ENCODE measurements around the gene IFNA21.
"Not testable (repeated sequence)": the region's sequence is repeated elsewhere in the genome, so short reads cannot be mapped to it uniquely, and the experiment has no call there.

The IFNA21 gene

DNA sequence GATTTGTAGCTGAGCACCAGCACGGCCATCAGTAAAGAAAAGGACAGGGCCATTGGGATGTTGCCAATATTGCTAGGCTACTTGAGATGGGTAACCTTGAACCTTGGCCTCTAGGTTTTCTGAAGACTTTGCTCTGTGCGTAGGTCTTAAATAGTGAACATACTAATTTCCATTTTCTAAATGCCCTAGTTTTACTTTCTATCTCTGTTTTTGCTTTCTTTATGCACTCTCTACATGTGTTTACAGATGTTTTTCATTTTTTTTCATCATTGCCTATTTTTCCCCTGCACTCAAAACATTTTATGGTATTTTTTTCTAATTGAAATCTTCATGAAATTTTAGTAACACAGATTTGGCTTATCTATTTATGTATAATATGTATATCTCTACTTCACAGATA lies at the start of gene IFNA21:
Gene IFNA21 (minus strand): TSS at position 101 of the 400 bp plus-strand sequence. CDS start 48 bp downstream, at position 53.
- H3K4me3 ChIP-seq (ENCODE audit: low read length); H3K27ac ChIP-seq (ENCODE audit: low read length); H3K4me1 ChIP-seq (ENCODE audit: insufficient read depth, low read length); H3K9ac ChIP-seq (ENCODE audit: low read depth, low read length); H3K9me3 ChIP-seq (ENCODE audit: insufficient read depth, low read depth, low read length); H3K36me3 ChIP-seq (ENCODE audit: insufficient read depth, low read depth, low read length); H3K27me3 ChIP-seq (ENCODE audit: insufficient read depth, low read length): not testable (repeated sequence)

DNA sequence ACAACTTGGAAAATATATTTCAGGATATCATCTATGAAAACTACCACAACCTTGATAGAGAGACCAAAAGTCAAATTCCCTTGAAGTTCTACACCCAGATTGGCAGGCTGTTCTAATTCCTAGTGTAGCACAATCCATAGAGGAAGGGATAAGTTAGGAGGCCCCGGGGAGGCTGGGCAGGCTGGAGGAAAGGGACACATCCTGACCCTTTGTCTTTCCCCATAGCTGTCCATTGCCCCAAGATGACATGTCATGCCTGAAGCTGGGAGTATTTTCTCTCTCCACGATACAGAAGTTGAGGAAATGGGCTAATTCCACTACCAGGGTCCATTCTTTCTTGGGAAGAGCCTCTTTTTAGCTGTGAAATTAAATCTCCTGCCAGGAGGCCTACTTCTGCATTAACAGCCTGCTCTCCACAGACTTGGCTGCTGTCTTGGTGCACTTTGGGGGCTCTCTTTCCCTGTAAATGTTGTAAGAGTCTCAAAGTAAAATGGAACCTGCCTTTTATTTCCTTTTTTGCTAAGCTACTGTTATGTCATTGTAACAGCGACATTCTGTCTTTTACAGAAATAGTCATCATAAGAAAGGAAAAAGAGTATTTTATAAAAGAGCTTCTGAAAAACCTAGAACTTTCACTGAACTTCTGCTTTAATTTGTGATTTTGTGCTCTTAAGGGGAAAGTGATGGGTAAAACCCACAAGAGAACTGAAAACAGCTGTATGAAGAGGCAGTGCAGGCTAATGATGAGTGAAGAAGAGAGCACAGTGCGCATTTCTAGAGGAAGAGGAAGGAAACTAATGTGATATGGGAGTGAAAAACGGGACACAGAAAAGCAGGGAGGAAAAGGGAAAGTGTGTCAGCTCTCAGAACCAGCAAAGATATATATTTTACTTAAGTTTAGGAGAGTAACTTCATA lies 47.2 kb upstream of the IFNA21 start:
- not testable (repeated sequence) for H3K27me3 ChIP-seq (ENCODE audit: insufficient read depth, low read length); H3K4me1 ChIP-seq (ENCODE audit: insufficient read depth, low read length); H3K9me3 ChIP-seq (ENCODE audit: insufficient read depth, low read depth, low read length); H3K4me3 ChIP-seq (ENCODE audit: low read length); H3K27ac ChIP-seq (ENCODE audit: low read length); H3K9ac ChIP-seq (ENCODE audit: low read depth, low read length); H3K36me3 ChIP-seq (ENCODE audit: insufficient read depth, low read depth, low read length)

DNA sequence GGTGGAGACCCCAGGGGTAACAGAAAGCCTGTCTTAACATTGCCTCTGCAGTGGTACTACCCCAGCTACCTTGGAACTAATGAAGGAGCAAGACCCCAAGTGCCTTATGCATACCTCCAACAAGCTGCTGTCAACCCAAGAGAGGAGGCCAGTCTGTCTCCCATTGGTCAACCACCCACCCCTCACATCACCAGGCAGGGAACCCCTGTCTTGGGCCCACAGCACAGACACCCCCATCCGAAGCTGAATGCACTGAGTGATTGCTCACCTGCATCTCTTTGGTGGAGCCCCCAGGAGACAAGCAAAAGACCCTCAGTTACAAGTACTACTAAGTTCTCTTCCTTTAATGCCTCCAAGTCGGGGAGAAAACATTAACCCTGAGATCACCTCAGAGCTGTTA lies 45.7 kb upstream of the IFNA21 start:
- not testable (repeated sequence) for H3K27me3 ChIP-seq (ENCODE audit: insufficient read depth, low read length); H3K9me3 ChIP-seq (ENCODE audit: insufficient read depth, low read depth, low read length); H3K36me3 ChIP-seq (ENCODE audit: insufficient read depth, low read depth, low read length); H3K27ac ChIP-seq (ENCODE audit: low read length); H3K9ac ChIP-seq (ENCODE audit: low read depth, low read length); H3K4me3 ChIP-seq (ENCODE audit: low read length); H3K4me1 ChIP-seq (ENCODE audit: insufficient read depth, low read length)

DNA sequence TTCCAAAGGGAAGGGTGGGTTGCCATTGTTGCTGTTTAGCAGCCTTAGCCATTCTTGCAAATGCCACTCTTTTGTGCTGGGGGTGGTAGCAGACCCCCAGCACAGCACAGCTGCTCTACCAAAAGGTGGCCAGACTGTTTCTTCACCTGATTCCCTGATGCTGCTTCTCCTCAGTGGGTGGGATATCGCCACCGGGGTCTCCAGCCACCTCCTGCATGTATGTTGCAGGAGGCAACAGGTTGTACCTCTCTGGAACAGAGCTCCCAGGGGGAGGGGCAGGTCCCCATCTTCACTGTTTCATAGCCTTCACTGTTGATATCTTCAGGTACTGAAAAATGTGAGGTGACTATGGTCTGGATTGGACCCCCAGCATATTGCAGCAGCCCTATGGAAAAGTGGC lies 44.3 kb upstream of the IFNA21 start:
- not testable (repeated sequence) for H3K36me3 ChIP-seq (ENCODE audit: insufficient read depth, low read depth, low read length); H3K4me1 ChIP-seq (ENCODE audit: insufficient read depth, low read length); H3K27me3 ChIP-seq (ENCODE audit: insufficient read depth, low read length); H3K9ac ChIP-seq (ENCODE audit: low read depth, low read length); H3K27ac ChIP-seq (ENCODE audit: low read length); H3K4me3 ChIP-seq (ENCODE audit: low read length); H3K9me3 ChIP-seq (ENCODE audit: insufficient read depth, low read depth, low read length)

DNA sequence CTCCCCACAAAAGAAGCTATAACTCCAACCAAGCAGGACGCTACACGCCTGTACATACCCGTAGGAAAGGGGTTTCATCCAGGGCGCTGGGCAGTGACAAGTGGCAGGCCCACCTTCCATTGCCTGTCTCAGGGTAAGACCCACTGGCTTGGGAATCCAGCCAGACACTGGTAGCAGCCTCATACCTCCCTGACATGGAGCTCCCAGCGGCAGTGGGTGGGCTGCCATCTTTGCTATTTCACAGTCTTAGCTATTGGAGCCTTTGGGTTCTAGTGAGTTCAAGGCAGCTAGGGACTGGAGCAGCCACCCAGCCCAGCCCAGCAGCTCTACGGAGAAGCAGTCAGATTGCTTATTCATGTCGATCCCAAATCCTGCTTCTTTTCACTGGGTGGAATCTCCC lies 43.9 kb upstream of the IFNA21 start:
- no peaks in the 10 kb centered on the region for H3K36me3 ChIP-seq (ENCODE audit: insufficient read depth, low read depth, low read length)
- no peak overlapping the region for H3K27ac ChIP-seq (ENCODE audit: low read length)
- no peaks in the 10 kb centered on the region for H3K27me3 ChIP-seq (ENCODE audit: insufficient read depth, low read length)
- no peaks in the 10 kb centered on the region for H3K4me1 ChIP-seq (ENCODE audit: insufficient read depth, low read length)
- H3K9ac ChIP-seq (ENCODE audit: low read depth, low read length) = no peak overlapping the region
- no peaks in the 10 kb centered on the region for H3K9me3 ChIP-seq (ENCODE audit: insufficient read depth, low read depth, low read length)
- no peak overlapping the region for H3K4me3 ChIP-seq (ENCODE audit: low read length)

DNA sequence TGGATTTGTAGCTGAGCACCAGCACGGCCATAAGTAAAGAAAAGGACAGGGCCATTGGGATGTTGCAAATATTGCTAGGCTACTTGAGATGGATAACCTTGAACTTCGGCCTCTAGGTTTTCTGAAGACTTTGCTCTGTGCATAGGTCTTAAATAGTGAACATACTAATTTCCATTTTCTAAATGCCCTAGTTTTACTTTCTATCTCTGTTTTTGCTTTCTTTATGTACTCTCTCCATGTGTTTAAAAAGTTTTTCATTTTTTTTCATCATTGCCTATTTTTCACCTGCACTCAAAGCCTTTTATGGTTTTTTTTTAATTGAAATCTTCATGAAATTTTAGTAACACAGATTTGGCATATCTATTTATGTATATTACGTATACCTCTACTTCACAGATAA lies 40.6 kb upstream of the IFNA21 start, which contains the start of gene IFNA10:
Gene IFNA10 (minus strand): TSS at position 101 of the 400 bp plus-strand sequence. CDS start 46 bp downstream, at position 55.
- not testable (repeated sequence) for H3K27me3 ChIP-seq (ENCODE audit: insufficient read depth, low read length); H3K9me3 ChIP-seq (ENCODE audit: insufficient read depth, low read depth, low read length); H3K27ac ChIP-seq (ENCODE audit: low read length); H3K4me3 ChIP-seq (ENCODE audit: low read length); H3K36me3 ChIP-seq (ENCODE audit: insufficient read depth, low read depth, low read length); H3K4me1 ChIP-seq (ENCODE audit: insufficient read depth, low read length); H3K9ac ChIP-seq (ENCODE audit: low read depth, low read length)

DNA sequence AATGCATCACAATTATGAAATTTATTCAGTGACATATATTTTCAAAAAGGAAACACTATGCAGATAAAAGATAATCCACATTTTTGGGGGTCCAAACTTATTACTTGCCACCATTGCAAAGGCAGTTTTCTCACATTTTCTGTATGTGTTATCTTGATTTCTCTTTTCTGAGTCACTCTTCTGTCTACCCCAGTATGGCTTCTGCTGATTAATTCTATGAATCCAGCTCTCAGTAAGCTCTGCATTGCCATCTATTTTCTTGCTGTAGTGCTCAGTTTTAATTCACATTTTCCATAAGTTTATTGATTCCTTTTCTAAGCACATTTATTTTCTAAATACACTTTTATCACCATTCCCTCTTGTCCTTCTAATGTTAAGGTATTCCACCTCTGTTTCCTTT lies 38.7 kb upstream of the IFNA21 start:
- Histone ChIP-seq H3K27me3 (ENCODE audit: insufficient read depth, low read length) (no peaks in the 10 kb centered on the region), H3K9ac (ENCODE audit: low read depth, low read length) (no peak overlapping the region), H3K36me3 (ENCODE audit: insufficient read depth, low read depth, low read length) (no peaks in the 10 kb centered on the region), H3K4me3 (ENCODE audit: low read length) (no peak overlapping the region), H3K27ac (ENCODE audit: low read length) (no peak overlapping the region), H3K4me1 (ENCODE audit: insufficient read depth, low read length) (no peaks in the 10 kb centered on the region), H3K9me3 (ENCODE audit: insufficient read depth, low read depth, low read length) (no peaks in the 10 kb centered on the region)

DNA sequence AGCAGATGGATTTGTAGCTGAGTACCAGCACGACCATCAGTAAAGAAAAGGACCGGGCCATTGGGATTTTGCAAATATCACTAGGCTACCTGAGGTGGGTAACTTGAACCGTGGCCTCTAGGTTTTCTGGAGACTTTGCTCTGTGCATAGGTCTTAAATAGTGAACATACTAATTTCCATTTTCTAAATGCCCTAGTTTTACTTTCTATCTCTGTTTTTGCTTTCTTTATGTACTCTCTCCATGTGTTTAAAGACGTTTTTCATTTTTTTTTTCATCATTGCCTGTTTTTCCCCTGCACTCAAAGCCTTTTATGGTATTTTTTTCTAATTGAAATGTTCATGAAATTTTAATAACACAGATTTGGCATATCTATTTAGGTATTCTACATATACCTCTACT lies 35.6 kb upstream of the IFNA21 start, which contains the start of gene IFNA7:
Gene IFNA7 (minus strand): TSS at position 101 of the 400 bp plus-strand sequence. CDS start 40 bp downstream, at position 61.
- H3K27me3 ChIP-seq (ENCODE audit: insufficient read depth, low read length); H3K9me3 ChIP-seq (ENCODE audit: insufficient read depth, low read depth, low read length); H3K27ac ChIP-seq (ENCODE audit: low read length); H3K9ac ChIP-seq (ENCODE audit: low read depth, low read length); H3K36me3 ChIP-seq (ENCODE audit: insufficient read depth, low read depth, low read length); H3K4me3 ChIP-seq (ENCODE audit: low read length); H3K4me1 ChIP-seq (ENCODE audit: insufficient read depth, low read length): not testable (repeated sequence)

DNA sequence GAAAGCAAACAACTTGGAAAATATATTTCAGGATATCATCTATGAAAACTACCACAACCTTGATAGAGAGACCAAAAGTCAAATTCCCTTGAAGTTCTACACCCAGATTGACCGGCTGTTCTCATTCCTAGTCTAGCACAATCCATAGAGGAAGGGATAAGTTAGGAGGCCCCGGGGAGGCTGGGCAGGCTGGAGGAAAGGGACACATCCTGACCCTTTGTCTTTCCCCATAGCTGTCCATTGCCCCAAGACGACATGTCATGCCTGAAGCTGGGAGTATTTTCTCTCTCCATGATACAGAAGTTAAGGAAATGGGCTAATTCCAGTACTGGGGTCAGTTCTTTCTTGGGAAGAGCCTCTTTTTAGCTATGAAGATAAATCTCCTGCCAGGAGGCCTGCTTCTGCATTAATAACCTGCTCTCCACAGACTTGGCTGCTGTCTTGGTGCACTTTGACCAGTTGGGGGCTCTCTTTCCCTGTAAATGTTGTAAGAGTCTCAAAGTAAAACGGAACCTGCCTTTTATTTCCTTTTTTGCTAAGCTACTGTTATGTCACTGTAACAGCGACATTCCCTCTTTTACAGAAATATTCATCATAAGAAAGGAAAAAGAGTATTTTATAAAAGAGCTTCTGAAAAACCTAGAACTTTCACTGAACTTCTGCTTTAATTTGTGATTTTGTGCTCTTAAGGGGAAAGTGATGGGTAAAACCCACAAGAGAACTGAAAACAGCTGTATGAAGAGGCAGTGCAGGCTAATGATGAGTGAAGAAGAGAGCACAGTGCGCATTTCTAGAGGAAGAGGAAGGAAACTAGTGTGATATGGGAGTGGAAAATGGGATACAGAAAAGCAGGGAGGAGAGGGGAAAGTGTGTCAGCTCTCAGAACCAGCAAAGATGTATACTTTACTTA lies 28.7 kb upstream of the IFNA21 start:
- not testable (repeated sequence) for H3K4me1 ChIP-seq (ENCODE audit: insufficient read depth, low read length); H3K36me3 ChIP-seq (ENCODE audit: insufficient read depth, low read depth, low read length); H3K27ac ChIP-seq (ENCODE audit: low read length); H3K27me3 ChIP-seq (ENCODE audit: insufficient read depth, low read length); H3K4me3 ChIP-seq (ENCODE audit: low read length); H3K9me3 ChIP-seq (ENCODE audit: insufficient read depth, low read depth, low read length); H3K9ac ChIP-seq (ENCODE audit: low read depth, low read length)

DNA sequence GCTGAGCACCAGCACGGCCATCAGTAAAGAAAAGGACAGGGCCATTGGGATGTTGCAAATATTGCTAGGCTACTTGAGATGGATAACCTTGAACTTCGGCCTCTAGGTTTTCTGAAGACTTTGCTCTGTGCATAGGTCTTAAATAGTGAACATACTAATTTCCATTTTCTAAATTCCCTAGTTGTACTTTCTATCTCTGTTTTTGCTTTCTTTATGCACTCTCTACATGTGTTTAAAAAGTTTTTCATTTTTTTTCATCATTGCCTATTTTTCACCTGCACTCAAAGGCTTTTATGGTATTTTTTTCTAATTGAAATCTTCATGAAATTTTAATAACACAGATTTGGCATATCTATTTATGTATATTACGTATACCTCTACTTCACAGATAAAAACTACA lies 21.0 kb upstream of the IFNA21 start, which contains the start of gene IFNA4:
Gene IFNA4 (minus strand): TSS at position 101 of the 400 bp plus-strand sequence. CDS start 56 bp downstream, at position 45.
- H3K36me3 ChIP-seq (ENCODE audit: insufficient read depth, low read depth, low read length); H3K27ac ChIP-seq (ENCODE audit: low read length); H3K27me3 ChIP-seq (ENCODE audit: insufficient read depth, low read length); H3K9ac ChIP-seq (ENCODE audit: low read depth, low read length); H3K9me3 ChIP-seq (ENCODE audit: insufficient read depth, low read depth, low read length); H3K4me1 ChIP-seq (ENCODE audit: insufficient read depth, low read length); H3K4me3 ChIP-seq (ENCODE audit: low read length): not testable (repeated sequence)

DNA sequence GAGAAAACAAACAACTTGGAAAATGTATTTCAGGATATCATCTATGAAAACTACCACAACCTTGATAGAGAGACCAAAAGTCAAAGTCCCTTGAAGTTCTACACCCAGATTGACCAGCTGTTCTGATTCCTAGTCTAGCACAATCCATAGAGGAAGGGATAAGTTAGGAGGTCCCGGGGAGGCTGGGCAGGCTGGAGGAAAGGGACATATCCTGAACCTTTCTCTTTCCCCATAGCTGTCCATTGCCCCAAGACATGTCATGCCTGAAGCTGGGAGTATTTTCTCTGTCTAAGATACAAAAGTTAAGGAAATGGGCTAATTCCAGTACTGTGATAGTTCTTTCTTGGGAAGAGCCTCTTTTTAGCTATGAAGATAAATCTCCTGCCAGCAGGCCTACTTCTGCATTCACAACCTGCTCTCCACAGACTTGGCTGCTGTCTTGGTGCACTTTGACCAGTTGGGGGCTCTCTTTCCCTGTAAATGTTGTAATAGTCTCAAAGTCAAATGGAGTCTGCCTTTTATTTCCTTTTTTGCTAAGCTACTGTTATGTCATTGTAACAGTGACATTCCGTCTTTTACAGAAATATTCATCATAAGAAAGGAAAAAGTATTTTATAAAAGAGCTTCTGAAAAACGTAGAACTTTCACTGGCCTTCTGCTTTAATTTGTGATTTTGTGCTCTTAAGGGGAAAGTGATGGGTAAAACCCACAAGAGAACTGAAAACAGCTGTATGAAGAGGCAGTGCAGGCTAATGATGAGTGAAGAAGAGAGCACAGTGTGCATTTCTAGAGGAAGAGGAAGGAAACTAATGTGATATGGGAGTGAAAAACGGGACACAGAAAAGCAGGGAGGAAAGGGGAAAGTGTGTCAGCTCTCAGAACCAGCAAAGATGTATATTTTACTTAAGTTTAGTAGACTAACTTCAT lies 16.6 kb upstream of the IFNA21 start:
- H3K4me3 ChIP-seq (ENCODE audit: low read length); H3K27ac ChIP-seq (ENCODE audit: low read length): not testable (repeated sequence)

More for the DNA sequence above, 16.6 kb upstream of the IFNA21 start:
- H3K27me3 ChIP-seq (ENCODE audit: insufficient read depth, low read length); H3K9ac ChIP-seq (ENCODE audit: low read depth, low read length); H3K36me3 ChIP-seq (ENCODE audit: insufficient read depth, low read depth, low read length); H3K4me1 ChIP-seq (ENCODE audit: insufficient read depth, low read length); H3K9me3 ChIP-seq (ENCODE audit: insufficient read depth, low read depth, low read length): not testable (repeated sequence)
